Skin of body (tissue), 2 donors: ENCODE measurements around the gene FGG. TPM values are rescaled to one million over a fixed set of nuclear protein-coding genes. Genes with fewer than 3 reads are reported as not detected.

ENCODE experiments used
- DNase-seq: peaks from one replicate; lab custom pipeline; 2025; lab: John Stamatoyannopoulos, UW
- total RNA-seq: library from RNA; depleted of rRNA; stranded (reverse); fragments of >200 nt; gene quantifications from one replicate; pipeline ENCODE4 v1.2.3, GENCODE V29; 2014

FGG gene
- total RNA-seq = not detected

DNA sequence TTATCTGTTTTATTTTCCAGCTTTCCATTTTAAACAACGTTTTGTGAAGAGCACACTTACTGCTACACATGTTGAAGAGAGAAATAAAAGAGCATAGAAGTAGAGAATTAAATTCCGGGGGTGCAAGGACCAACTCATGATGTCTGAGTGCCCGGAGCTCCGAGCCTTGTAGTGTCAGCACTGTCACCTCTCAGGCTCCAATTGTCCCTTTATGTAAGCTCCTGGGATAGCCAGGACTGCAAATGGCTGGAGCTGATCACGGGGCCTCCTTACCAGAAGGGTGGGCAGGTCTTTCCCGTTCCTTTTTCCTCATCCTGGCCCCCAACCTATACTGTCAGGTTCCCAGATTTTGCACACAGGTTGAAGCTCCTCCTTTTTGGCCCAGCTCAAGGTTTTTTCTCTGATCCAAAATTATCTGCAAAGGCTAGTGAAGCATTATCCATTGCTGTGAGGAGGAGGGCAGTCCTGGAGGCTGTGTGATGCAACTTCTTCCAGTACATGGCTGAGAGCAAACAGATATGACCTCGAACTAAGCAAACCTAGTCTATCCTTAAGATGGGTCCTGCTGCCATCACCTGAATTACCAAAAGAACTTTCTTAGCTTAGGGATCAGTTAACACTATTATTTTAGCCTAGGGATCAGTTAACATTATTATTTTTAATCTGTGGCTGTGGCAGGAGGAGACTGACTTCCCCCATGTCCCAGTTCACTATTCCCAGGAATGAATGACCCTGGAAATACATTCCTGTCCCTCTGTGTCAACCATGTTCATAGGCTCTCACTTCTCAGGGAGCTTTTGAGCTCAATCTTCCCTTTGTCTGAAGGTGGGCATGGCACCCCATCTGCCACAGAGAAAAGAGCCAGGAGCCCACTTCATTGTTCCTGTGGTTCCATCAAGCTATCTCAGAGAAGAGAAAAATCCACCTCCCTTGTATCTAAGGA lies at the start of gene FGG:
Gene FGG (minus strand): TSS at position 185 of the 943 bp plus-strand sequence. CDS start 47 bp downstream, at position 138.
- DNase-seq = no peak

DNA sequence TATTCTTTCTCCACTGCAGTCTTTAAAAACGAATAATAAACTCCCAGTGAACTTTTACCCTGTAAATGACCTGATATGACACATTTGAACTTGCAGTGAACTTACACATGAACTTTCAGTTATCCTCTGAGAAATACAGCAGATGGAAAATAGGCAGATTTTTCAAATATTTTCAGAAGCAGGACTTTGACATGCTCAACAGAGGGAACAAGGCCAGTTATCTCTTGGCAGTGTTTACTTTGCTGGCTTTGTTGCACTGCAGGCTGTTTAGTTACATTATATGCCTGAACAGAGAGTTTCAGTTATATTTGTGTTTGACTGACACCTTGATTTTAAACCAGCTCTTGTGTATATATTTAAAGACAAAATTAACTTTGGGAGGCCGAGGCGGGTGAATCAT lies 47.6 kb upstream of the FGG start:
- DNase-seq = peak; percentile 62

DNA sequence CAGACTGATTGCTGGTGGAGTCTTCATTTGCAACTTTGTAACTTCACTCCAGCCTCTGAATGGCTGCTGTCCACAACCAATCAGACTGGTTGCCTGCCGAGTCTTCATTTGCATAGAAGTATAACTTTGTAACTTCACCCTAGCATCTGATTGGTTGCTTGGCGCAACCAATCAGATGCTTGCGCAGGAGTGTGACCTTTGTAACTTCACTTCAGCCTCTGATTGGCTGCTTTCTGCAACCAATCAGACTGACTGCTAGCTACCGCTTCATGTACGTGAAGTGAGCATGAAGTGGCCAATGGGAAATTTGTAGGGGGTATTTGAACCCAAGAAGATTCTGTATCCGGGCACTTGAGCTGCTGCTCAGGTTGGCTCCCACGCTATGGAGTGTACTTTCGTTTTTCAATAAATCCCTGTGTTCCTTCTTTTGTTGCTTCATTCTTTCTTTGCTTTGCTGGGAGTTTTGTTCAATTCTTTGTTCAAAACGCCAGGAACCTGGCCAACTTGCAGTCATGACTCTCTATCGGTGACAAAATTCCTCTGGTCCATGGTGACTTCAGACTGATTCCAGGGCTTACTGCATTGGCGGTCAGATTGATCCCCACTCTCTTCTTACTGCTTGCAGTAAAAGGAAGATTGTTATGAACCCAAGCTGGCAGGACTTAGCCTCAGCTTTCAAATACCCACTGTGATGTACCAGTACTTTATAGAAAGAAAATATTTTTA lies 46.4 kb upstream of the FGG start:
- no peak for DNase-seq

DNA sequence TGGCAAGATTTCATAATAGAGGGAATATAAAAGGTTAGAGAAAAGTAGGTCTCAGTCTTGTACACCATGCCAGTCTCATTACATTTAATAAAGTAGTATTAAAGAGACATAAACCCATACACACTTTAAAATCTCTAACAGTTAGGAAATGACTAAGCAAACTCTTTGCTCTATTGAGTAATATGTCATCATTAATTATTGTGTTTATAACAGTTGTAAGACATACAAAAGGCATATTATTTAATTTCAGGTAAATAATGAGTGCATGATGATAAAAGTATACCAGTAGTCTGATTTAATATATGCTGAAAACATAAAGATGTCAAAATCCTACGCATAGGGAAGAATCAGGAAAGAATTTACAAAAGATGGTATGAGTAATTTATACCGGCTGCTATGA lies 31.0 kb upstream of the FGG start:
- no peak for DNase-seq

DNA sequence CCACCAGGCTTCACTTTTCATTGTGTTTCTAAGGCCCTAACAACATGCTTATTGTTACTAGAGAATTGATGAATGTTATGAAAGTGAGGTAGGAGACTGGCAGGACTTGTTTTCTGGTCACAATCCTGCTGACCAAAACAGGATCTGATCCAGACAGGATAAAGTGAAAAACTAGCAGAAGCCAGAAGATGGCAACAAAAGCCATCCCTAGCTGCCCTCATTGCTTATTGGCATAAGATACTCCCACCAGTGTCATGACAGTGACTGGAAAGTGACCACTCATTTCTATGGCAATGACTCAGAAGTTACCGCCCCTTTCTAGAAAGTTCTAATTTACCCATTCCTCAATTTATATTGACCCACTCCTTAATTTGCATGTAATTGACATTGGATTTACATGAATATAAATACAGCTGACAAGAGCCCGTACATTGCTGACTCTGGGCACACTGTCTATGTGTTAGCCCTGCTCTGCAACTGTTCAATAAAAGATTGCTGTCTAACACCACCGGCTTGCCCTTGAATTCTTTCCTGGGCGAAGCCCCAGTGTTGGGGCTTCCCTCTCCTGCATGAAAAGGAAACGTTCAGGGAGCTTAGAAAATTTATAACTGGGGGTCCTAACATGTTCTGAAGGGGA lies 30.0 kb upstream of the FGG start:
- no peak for DNase-seq

DNA sequence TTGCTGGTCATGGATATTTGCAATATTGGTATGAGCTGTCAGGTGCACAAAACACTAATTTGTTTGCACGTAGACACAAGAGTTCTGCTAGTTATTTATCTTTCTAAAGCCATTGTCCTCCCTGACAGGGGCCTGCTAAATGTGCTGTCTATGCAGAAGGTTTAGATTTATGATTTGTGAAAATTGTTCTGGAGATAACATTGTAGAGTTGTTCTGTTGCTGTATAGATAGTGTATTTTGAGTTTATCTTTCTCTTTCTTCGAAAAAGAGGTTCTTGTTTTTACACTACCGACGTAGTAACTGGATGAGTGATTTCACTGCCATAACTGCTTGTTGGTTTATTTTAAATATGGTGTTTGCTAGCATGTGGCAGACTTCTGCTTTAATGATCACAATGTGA lies 28.5 kb upstream of the FGG start:
- DNase-seq = no peak

- no peak for DNase-seq
Measured at GRCh38 chr4:154634058-154634457, 21.6 kb upstream of the FGG start.

DNA sequence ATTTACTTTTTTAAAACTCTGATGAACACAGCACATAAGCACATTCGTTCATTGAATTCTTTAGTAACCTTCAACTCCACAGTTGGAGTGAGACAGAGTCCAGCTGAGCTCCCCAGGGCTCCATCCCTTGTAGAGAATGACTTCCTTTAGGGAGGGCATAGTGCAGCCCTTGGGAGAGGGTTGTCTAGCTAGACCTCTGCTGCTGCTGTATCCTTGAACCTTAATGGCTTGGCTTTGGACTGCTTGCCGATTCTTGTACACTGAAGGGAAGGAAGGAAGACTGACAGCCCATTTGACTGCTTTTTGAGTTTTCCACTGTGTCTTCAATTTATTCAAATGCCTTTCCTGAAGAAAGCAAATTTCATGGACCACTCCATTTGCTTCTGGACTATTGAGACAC lies 19.4 kb upstream of the FGG start:
- no peak for DNase-seq

- DNase-seq = no peak
Measured at GRCh38 chr4:154630324-154630723, 17.9 kb upstream of the FGG start.

DNA sequence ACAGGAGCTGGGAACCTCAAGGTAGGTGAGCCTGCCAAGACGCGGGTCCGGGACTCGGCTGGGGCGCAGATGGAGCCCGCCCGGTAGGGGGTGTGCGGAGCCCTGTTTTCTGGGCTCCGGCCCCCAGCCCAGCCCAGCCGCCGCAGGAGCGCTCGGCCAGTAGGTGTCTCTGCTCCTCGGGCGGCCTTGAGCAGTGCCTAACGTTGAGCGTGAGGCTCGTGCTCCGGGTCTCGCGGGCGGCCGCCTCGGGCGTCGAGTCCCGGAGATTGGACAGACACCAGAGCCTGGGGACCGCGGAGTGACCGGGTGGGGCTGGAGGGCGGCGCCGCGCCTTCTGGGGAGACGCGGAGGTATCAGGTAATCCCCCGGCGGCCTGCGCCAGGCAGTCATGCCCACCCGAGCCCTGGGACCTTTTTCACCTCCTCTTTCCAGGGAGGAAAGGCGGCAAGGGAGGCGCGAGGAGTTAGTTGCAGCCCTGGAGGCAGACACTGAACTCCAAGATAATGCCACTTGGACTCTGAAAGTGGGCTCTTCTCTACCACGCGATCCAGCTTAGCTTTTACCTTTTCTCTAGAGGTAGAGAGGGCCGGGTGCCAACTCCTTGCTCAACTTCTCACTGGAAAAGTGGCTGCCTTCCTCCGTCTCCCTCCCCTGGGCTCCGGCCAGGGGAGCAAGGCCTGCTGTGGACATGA lies 14.5 kb upstream of the FGG start:
- DNase-seq = no peak

GRCh38 chr4:154625971-154626370 lies 13.5 kb upstream of the FGG start:
- no peak for DNase-seq

GRCh38 chr4:154623995-154624394 lies 11.5 kb upstream of the FGG start:
- no peak for DNase-seq

DNA sequence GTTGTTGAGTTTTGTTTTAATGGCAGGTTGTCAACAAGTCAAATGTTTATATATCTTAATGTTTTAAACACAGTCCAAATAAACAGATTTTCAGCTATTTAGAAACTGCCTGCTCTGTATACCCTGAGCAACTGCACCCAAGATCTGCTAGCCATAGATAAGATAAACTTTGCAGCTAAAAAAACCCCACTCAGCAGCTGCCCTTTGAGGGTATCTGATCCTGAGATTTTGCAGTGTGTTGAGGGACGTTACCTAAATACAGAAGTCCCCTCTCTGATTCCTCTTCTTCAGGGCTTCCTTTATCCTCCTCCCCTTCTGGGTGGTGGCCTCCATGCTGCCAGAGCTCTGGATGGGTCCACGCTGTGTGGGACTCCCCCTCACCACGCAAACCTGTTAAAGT lies 11.0 kb upstream of the FGG start:
- DNase-seq = no peak

DNA sequence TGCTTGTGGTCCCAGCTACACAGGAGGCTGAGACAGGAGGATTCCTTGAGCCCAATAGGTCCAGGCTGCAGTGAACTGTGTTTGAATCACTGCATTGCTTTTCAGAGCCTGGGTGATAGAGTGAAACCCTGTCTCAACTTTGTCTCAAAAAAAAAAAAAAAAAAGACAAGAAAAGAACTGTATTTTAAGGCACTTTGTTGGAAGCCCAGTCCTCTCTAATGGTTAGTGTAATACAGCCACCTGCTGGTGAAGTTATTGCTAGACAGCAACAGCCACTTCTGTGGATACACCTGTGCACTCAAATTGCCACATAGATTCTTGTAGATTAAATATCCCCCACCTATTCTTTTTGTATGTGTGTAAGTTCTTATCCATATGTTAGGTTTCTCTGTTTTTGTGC lies 10.1 kb upstream of the FGG start:
- no peak for DNase-seq

DNA sequence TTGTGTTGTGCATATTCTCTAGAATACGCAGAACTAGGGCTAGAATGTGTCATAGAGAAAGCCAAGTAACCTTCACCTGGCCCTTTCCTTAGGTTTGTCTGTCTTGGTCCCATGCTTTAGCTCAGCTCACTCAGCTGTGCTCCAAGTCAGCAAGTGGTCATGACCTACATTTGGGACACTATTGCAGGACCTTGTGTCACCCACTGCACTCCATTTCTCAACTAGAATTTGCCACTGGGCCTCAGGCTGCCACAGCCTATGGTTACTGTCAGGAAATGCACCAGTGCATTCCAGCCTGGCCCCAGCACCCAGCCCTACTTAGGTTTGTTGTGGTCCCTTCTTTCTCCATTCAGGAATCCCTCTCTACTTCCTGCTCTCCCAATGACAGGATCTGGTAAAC lies 7.7 kb upstream of the FGG start:
- no peak for DNase-seq

DNA sequence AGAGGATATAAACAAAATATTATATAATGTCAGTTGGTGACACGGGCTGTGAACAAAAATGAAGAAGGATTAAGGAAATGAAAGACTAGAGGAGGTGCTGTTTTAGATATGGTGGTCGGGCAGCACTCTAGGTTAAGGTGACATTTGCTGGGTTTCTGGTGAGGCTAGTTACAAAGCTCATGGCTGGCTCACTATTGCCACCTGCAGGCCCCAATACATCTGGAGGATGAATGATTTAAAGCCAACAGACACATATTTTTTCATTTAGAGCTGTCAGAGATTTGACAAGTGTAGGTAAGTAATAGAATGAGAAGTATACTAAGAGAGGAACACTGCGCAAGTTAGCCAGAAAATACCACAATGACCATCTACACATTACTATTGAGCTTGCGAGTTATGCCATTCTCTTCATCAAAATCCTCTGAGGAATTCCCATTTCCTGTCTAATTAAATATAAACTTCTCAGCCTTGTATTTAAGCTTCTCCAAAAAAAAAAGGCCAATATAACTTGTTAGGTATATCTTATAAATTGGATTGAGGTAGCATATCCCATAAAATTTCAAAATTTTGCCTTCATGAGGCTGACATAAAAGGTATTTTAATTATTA lies 6.4 kb upstream of the FGG start:
- no peak for DNase-seq

GRCh38 chr4:154617820-154618317 lies 5.4 kb upstream of the FGG start:
- DNase-seq = no peak

DNA sequence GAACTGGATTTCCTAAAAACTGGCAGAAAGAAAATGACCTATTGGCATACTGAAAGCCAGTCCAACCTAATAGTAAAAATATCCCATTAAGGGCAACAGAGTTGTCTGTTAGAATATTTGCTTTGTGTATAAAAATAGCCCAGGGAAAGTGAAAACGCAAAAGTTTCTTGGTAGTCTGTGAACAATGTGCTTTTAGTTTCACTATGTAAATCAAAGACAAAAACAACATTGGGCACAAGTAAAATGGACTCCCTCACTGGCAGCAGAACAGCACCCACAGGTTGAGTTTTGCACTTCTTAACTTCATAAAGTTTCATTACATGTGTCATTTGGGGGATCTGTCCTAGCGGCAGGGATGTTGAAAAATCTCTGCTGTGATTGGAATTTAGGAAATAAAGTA lies 4.3 kb upstream of the FGG start:
- DNase-seq = no peak

GRCh38 chr4:154616287-154616686 lies 3.8 kb upstream of the FGG start:
- DNase-seq = no peak

GRCh38 chr4:154615211-154615610 lies 2.8 kb upstream of the FGG start:
- no peak for DNase-seq

DNA sequence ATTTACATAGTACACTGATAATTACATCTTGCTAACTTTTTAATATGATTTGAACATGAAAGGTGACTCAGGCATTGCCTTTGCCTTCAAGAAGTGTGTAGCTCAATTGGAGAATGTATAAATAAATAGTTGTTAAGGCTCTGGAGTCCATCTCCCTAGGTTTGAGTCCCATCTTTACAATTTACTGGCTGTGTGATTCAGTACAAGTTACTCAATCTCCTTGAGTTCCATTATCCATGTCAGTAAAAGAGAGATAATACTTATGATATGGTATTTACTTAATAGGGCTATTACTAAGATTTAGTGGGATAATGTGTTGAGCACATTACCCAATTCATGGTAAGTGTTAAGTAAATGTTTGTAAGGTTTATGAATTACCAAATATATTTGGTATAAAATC lies 1.9 kb upstream of the FGG start:
- DNase-seq = no peak
